ENCODE data around the gene SCNN1G.

- TF ChIP-seq NR2F2 (IDR thresholded peaks at IDR 0.05) (no peak), JUND (IDR thresholded peaks at IDR 0.05) (no peak), TAF1 (conservative IDR thresholded peaks at IDR 0.05) (no peak), RAD21 (IDR thresholded peaks at IDR 0.05) (no peak), SP1 (IDR thresholded peaks at IDR 0.05) (no peak), FOXA1 (IDR thresholded peaks at IDR 0.05) (no peak), YY1 (IDR thresholded peaks at IDR 0.05) (no peak), HNF4G (IDR thresholded peaks at IDR 0.05) (no peak), RXRA (IDR thresholded peaks at IDR 0.05) (no peak)
- TF ChIP-seq, protein P1, sequence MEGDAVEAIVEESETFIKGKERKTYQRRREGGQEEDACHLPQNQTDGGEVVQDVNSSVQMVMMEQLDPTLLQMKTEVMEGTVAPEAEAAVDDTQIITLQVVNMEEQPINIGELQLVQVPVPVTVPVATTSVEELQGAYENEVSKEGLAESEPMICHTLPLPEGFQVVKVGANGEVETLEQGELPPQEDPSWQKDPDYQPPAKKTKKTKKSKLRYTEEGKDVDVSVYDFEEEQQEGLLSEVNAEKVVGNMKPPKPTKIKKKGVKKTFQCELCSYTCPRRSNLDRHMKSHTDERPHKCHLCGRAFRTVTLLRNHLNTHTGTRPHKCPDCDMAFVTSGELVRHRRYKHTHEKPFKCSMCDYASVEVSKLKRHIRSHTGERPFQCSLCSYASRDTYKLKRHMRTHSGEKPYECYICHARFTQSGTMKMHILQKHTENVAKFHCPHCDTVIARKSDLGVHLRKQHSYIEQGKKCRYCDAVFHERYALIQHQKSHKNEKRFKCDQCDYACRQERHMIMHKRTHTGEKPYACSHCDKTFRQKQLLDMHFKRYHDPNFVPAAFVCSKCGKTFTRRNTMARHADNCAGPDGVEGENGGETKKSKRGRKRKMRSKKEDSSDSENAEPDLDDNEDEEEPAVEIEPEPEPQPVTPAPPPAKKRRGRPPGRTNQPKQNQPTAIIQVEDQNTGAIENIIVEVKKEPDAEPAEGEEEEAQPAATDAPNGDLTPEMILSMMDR (IDR thresholded peaks at IDR 0.05; ENCODE audit: low read depth, low read length, missing input control), result no peak
- TF ChIP-seq, protein P2, sequence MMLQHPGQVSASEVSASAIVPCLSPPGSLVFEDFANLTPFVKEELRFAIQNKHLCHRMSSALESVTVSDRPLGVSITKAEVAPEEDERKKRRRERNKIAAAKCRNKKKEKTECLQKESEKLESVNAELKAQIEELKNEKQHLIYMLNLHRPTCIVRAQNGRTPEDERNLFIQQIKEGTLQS (IDR thresholded peaks at IDR 0.05), result no peak
- TF ChIP-seq, protein P3, sequence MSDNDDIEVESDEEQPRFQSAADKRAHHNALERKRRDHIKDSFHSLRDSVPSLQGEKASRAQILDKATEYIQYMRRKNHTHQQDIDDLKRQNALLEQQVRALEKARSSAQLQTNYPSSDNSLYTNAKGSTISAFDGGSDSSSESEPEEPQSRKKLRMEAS (IDR thresholded peaks at IDR 0.05), result no peak
Measured at GRCh38 chr16:23227529-23227928, 45.0 kb downstream of the SCNN1G start.
